Mesothelial cell of epicardium (in vitro differentiated cells): Measurements from ENCODE around the gene ANAPC4. TPM values are rescaled to one million over a fixed set of nuclear protein-coding genes. Genes with fewer than 3 reads are reported as not detected.
A peak's percentile ranks its signal among the peaks of the same experiment; 100 is the strongest.

Experiments used
- DNase-seq, 2 experiments: peaks; one replicate each; pipeline ENCODE4 v3.0.0; 2021; ENCODE audit warnings: low spot score in 2 of 2; ENCODE audit not compliant: unreplicated experiment in 2 of 2
- H3K27ac Mint-ChIP-seq: 2 replicates; pipeline ENCODE4 v1.8.0; 2021; ENCODE audit warnings: mixed read lengths
- H3K27me3 Mint-ChIP-seq: 2 replicates; pipeline ENCODE4 v1.8.0; 2021; ENCODE audit warnings: low read depth, mixed read lengths
- H3K36me3 Mint-ChIP-seq: 2 replicates; pipeline ENCODE4 v1.8.0; 2021; ENCODE audit warnings: mixed read lengths
- H3K4me1 Mint-ChIP-seq: 2 replicates; pipeline ENCODE4 v1.8.0; 2021; ENCODE audit warnings: mixed read lengths
- H3K4me3 Mint-ChIP-seq: 2 replicates; pipeline ENCODE4 v1.8.0; 2021; ENCODE audit warnings: mild to moderate bottlenecking, moderate library complexity, mixed read lengths
- H3K9me3 Mint-ChIP-seq: 2 replicates; pipeline ENCODE4 v1.8.0; 2021; ENCODE audit warnings: mixed read lengths
- total RNA-seq: library from RNA; stranded (reverse); gene quantifications from 3 replicates; pipeline ENCODE4 v1.2.1, GENCODE V29; 2021
- TF ChIP-seq, protein P1 (sequence below): fragments of 200-600 bp; sonication (generic); IDR thresholded peaks from one replicate; pipeline ENCODE4 v1.5.0; 2021; ENCODE audit warnings: antibody characterized with exemption; ENCODE audit not compliant: unreplicated experiment

ANAPC4 gene
- total RNA-seq, 1 donor from 2014 or later = 35.6 TPM

DNA sequence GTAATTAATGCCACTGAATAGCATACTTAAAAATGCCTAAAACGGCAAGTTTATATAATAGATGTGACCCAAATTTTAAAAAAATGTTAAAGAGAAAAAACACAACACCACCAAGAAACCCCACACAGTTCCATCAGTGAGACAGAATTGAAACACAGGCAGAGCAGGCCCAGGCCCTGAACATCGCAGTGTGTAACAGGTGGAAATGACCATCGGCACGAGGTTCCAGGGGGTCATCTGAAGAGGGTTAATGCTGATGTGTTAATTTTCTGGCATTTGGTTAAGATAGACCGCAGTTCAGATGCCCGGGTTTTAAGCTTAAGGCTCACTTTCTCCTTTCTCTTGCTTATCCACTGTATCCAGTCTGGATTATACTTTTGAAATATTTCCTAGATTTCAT, 66.8 kb downstream of the ANAPC4 start:
- DNase-seq = no peak
- Mint-ChIP-seq H3K27ac (no peak overlapping the region), H3K27me3 (no peaks in the 10 kb centered on the region), H3K9me3 (peaks cover 8% of the 10 kb centered on the region), H3K4me1 (peaks cover 11% of the 10 kb centered on the region), H3K36me3 (peaks cover under 1% of the 10 kb centered on the region), H3K4me3 (no peak overlapping the region)
- TF ChIP-seq, protein P1, sequence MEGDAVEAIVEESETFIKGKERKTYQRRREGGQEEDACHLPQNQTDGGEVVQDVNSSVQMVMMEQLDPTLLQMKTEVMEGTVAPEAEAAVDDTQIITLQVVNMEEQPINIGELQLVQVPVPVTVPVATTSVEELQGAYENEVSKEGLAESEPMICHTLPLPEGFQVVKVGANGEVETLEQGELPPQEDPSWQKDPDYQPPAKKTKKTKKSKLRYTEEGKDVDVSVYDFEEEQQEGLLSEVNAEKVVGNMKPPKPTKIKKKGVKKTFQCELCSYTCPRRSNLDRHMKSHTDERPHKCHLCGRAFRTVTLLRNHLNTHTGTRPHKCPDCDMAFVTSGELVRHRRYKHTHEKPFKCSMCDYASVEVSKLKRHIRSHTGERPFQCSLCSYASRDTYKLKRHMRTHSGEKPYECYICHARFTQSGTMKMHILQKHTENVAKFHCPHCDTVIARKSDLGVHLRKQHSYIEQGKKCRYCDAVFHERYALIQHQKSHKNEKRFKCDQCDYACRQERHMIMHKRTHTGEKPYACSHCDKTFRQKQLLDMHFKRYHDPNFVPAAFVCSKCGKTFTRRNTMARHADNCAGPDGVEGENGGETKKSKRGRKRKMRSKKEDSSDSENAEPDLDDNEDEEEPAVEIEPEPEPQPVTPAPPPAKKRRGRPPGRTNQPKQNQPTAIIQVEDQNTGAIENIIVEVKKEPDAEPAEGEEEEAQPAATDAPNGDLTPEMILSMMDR = no peak

DNA sequence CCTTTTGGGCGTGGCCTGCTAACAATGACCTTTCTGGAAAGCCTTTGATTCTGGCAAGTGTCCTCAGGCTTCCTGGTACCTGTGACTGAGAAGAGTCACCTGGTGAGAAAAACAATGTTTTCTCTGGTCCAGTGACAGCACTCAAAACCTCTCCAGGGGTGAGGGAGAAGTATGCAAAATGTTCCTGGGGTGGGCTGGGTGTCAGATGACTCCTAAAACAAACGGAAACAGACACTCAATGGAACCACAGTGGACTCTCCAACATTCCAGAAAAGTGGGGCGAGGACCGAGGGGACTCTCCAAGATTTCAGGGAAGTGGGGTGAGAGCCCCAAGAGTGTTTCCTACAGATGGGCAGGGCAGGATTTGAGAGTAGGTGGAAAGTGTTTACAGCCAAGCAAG, 69.5 kb downstream of the ANAPC4 start:
- DNase-seq = no peak
- no peaks in the 10 kb centered on the region for H3K36me3 Mint-ChIP-seq
- no peaks in the 10 kb centered on the region for H3K9me3 Mint-ChIP-seq
- no peak overlapping the region for H3K27ac Mint-ChIP-seq
- no peak overlapping the region for H3K4me3 Mint-ChIP-seq
- H3K4me1 Mint-ChIP-seq = peaks cover 5% of the 10 kb centered on the region
- no peaks in the 10 kb centered on the region for H3K27me3 Mint-ChIP-seq
- TF ChIP-seq, protein P1 = no peak

DNA sequence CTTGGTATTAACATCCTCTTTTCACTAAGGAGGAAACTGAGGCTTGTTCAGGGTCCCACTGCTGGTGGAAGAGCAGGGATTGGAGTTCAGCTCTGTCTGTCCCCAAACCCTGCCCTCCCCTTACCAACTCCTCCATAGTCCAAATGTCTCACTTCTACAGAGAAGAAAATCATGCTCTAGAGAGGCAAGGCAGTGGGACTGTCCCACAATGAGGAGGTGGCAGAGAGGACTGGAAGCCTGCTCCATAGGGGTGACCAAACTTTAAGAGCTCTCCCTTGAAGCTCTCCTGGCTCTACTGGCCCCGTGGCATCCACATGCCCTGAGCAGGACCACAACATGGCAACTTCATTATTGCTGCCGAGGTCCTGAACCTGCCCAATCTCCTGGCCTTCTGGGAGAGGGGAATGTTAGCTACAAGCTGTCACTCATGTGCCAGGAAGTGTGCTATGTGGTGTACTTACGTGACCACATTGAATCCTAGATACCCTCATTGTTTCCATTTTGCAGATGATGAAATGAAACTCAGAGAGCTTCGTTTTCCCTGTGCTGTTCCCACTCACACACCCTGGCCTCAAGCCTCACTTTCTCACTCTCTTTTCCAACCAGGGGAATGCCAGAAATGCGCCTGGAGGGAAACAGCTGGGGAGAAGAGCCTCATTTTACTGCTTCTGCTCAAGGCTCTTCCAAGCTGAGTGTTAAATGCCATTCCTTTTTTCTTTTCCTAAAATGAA, 71.5 kb downstream of the ANAPC4 start:
- Mint-ChIP-seq H3K36me3 (no peaks in the 10 kb centered on the region), H3K27me3 (no peaks in the 10 kb centered on the region), H3K27ac (no peak overlapping the region), H3K4me1 (peaks cover 5% of the 10 kb centered on the region), H3K4me3 (no peak overlapping the region), H3K9me3 (no peaks in the 10 kb centered on the region)
- no peak for DNase-seq
- TF ChIP-seq, protein P1 = no peak

DNA sequence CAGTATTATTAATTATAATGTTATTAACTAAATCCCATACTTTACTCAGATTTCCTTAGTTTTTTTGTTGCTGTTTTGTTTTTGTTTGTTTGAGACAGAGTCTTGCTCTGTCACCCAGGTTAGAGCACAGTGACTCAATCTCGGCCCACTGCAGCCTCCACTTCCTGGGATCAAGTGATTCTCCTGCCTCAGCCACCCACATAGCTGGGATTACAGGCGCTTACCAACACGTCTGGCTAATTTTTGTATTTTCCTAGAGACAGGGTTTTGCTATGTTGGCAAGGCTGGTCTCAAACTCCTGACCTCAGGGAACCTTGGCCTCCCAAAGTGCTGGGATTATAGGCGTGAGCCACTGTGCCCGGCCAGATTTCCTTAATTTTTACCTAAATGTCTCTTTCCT, 72.2 kb downstream of the ANAPC4 start:
- Mint-ChIP-seq H3K9me3 (no peaks in the 10 kb centered on the region), H3K36me3 (no peaks in the 10 kb centered on the region), H3K27me3 (no peaks in the 10 kb centered on the region), H3K27ac (peak overlapping the region; percentile 36), H3K4me3 (no peak overlapping the region), H3K4me1 (peaks cover 5% of the 10 kb centered on the region)
- TF ChIP-seq, protein P1 = no peak
- DNase-seq = no peak

DNA sequence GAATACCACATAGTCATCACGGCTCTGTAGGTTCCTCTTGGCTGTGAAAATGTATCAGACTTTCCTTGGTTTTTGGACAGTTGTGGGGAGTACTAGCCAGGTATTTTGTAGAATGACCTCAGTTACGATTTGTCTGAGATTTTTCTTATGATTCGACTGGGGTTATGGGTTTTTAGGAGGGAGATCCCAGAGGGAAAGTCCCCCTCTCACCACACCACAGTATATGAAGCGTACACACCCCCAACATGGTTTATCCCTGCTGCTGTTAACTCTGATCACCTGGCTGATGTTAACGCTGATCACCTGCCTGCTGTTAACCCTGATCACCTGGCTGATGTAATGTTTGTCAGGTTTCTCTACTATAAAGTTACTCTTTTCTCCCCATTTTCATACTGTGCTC, 72.6 kb downstream of the ANAPC4 start:
- Mint-ChIP-seq H3K4me1 (peaks cover 5% of the 10 kb centered on the region), H3K27me3 (no peaks in the 10 kb centered on the region), H3K36me3 (no peaks in the 10 kb centered on the region), H3K4me3 (no peak overlapping the region), H3K27ac (peak overlapping the region; percentile 36), H3K9me3 (no peaks in the 10 kb centered on the region)
- TF ChIP-seq, protein P1 = no peak
- no peak for DNase-seq
